HUDEP-2 (cell line): ENCODE data around the gene RND1.
"Not testable (repeated sequence)": the region's sequence is repeated elsewhere in the genome, so short reads cannot be mapped to it uniquely, and the experiment has no call there.

Experiments
- DNase-seq, 76 experiments: peaks; one replicate each; lab custom pipeline; 2025; ENCODE audit not compliant: unreplicated experiment in 76 of 76; lab: John Stamatoyannopoulos, UW

RND1 gene

DNA sequence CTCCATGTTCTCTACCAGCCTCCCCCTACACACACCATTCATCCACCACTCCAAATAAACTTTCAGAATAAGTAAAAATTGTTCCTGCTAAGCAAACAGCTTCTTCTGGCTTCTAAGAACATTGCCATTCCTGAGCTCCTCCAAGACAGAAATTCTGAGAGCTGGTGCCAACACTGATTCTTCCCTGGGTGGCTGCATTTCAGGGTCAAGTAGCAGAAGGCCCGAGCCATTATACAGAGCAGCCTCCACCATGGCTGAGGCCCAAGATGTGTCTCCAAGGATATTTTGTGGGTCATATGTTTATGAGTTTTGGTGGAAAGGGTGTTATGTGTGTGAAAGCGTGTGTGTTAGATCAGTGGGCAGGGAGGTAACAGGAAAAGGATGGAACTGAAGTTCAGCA, 3.5 kb upstream of the RND1 start:
- DNase-seq: no peak

DNA sequence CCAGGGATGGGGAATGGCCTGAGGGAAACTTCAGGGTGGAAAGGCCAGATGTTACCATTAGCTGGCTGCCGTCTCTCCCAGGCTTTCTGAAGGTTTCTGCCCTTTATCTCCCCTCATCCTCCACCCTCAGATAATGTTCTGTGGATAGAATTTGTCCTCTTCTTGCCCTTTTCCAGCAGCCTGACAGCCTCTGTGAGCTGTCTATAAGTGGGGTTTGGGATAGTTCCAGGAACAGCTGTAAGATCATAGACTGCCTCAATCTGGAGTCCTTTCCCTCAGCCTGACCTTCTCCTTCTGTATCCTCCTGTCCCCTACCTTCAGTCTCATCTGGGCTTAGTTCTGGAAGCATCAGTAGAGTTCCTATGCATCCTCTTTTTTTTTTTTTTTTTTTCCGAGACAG, 2.8 kb upstream of the RND1 start:
- DNase-seq: no peak

DNA sequence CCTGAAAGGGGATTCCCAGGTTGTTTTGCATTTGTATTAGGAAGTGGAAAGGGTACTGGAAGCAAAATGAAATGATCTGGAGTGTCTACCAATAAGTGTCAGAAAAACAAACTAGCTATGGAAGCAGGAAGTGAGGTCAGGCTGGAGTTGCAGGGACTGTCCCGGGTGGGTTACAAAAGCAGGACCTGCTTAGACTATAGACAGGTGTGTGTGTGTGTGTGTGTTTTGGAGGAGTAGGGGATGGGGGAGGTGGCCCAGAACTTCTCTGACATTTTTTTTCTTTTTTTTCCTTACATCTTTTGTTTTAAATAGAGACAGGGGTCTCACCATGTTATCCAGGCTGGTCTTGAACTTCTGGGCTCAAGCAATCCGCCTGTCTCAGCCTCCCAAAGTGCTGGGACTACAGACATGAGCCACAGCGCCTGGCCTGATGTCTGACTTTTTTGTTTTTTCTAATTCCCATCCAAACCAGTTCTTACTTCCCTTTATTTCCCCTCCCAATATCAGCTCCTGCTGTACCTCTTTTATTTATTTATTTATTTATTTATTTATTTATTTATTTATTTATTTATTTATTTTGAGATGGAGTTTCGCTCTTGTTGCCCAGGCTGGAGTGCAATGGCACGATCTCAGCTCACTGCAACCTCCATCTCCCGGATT, 512 bp upstream of the RND1 start:
- DNase-seq: no peak

DNA sequence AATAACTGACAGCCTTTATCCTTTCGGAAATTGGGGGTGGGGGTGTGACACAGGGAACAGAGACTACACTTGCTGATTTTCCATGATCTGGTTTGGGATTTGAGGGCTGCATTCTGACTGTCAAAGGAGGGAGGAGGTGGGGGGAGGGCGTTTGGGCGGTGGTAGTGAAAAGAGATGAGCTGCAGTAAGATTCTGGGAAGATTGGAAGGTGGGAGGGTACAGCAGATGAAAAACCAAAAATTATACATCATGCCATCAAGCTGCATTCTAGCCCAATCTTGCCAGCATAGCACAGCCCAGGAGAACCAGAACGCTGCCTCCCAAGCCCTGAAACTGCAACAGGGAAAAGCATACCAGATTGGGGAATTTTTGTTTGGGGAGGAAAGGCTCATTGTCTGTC, 2.4 kb downstream of the RND1 start:
- DNase-seq: no peak

GRCh38 chr12:48862760-48863159, 2.9 kb downstream of the RND1 start:
- DNase-seq: no peak

- no peak for DNase-seq
Measured at GRCh38 chr12:48861111-48861510, 4.6 kb downstream of the RND1 start.

DNA sequence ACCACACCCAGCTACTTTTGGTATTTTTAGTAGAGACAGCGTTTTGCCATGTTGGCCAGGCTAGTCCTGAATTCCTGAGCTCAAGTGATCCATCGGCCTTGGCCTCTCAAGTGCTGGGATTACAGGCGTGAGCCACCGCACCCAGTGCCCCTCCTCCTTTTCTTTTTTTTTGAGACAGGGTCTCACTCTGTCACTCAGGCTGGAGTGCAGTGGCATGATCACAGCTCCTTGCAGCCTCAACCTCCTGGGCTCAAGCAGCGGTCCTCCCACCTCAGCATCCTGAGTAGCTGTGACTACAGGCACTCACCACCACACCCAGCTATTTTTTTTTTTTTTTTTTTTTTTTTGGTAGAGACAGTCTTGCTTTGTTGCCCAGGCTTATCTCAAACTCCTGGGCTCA, 5.4 kb downstream of the RND1 start:
- DNase-seq: not testable (repeated sequence)

DNA sequence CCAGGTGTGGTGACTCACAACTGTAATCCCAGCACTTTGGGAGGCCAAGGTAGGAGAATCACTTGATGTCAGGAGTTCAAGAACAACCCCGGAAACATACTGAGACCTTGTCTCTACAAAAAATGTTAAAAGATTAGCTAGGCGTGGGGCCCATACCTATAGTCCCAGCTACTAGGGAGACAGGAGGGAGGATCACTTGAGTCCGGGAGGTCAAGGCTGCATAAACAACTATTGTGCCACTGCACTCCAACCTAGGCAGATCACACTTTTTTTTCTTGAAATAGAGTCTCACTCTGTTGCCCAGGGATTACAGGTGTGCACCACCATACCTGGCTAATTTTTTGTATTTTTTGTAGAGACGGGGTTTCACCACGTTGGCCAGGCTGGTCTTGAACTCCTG, 6.1 kb downstream of the RND1 start:
- DNase-seq: no peak

GRCh38 chr12:48858043-48858442, 7.6 kb downstream of the RND1 start:
- DNase-seq: no peak

DNA sequence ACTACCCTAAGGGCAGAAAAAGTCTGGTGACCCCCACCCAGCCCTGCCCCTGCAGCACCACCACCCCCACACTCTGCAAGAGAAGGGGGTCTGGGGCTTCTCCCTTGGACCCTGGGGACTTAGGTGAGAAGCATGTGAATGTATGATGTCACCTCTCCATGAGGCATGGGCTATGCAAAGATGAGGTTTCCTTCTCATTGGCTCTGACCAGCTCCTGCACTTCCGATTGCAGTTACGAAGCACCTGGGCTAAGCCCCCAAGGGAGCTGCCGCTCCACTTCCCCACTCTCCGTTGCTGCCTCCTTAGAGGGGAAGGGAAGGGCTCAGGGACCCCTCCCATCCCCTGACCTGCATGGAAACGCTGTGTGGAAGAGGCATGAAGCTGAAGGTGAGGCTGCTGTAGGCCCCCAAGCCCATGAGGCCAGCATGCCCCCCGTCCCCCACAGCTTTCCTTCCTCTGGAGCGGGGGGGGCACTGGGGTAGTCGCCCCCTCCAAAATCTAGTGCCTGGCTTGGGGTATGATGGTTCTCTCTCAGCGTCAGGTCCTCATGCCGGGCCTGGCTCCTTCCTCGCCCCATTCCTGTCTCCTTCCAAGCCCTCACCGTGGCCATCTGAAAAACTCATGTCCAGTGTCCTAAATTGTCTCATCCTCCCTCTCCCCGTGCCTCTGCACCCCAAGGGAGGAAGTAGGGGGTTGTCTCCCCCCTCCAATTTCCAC, 8.2 kb downstream of the RND1 start:
- DNase-seq: no peak

GRCh38 chr12:48856379-48856778, 9.3 kb downstream of the RND1 start:
- no peak for DNase-seq

DNA sequence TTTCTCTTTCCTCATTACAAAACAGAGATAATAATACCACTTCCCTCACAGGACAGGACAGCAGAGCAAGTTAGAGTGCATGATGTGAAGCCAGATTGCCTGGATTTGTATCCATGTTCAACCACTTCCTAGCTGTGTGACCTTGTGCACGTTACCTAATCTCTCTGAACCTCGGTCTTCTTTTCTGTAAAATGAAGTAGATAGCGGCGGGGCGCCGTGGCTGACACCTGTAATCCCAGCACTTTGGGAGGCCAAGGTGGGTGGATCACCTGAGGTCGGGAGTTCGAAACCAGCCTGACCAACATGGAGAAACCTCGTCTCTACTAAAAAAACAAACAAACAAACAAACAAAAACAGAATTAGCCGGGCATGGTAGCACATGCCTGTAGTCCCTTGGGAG, 10.7 kb downstream of the RND1 start:
- not testable (repeated sequence) for DNase-seq

DNA sequence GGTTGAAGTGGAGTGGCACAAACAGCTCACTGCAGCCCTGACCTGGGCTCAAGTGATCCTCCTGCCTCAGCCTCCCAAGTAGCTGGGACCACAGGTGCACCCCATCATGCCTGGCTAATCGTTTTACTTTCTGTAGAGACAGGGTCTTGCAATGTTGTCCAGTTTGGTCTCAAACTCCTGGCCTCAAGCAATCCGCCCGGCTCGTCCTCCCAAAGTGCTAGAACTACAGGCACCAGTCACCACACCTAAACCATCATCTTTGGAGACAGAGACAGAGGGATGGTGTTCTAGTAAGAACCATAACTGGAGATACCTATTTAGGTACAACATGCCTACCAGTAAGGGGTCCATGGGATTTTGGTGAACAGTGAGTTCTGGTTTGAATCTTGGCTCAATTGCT, 11.2 kb downstream of the RND1 start:
- DNase-seq: no peak

- DNase-seq: peak in 73 of 76 experiments; percentile 13 to 91 (median 75)
Measured at GRCh38 chr12:48852734-48853688, 12.7 kb downstream of the RND1 start.

DNA sequence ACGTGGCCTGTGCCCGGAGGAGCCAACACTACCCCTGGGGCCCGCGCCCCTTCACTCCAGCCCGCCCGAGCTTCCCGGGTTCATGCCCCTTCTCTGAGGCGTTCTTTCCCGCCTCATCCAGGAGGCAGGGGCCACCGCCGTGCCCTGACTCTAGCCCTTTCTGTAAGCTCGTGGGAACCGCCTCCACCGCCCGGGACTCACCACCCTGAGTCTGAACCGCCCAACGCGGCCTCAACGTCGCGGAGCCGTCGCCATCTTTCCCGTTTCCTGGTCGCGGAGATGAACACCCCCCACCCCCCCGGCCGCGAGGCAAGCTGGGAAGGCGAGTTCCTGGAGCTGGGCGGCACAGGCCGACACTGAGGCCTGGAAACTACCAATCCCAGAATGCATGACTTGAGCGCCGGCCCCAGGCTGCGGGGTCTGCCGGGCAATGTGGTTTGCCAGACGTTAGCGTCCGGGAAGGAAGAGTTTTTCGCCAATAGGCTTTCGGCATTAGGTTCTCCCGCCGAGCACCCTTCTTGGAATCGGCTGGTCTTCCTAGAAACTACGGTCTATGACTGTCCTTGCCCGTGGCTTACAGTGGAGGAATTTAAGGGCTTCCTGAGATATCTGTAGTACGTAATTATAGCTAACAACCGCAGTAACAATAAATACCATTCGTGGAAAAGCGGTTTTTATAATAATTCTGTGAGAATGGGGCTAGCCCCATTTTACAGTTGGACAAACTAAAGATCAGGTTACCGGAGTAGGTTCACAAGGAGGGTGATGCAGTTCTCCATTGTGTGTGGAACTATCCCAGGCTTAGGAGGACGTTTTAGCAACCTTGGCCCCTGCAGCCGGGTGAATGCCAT, 13.6 kb downstream of the RND1 start, which contains the start of gene DDX23:
TSS of gene DDX23 (minus strand) at position 281 of the 851 bp plus-strand sequence. CDS start 6,381 bp downstream, outside the sequence.
- peak in 75 of 76 experiments; percentile 57 to 98 (median 93) for DNase-seq

- DNase-seq: not testable (repeated sequence)
Measured at GRCh38 chr12:48842021-48842420, 23.6 kb downstream of the RND1 start.

DNA sequence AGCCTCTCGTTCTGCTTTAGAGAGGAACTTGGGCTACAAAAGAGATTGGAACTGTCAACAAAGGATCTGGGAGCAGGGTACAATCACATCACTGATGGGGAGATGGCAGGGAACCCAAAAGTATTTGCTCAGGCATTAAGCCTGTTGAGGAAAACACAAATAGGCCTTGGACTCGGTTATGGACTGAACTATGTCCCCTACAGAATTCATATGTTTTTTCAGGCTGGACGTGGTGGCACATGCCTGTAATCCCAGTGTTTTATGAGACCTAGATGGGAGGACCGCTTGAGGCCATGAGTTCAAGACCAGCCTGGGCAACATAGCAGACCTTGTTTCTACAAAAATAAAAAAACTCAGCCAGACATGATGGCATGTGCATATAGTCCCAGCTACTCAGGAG, 27.6 kb downstream of the RND1 start:
- DNase-seq: no peak

DNA sequence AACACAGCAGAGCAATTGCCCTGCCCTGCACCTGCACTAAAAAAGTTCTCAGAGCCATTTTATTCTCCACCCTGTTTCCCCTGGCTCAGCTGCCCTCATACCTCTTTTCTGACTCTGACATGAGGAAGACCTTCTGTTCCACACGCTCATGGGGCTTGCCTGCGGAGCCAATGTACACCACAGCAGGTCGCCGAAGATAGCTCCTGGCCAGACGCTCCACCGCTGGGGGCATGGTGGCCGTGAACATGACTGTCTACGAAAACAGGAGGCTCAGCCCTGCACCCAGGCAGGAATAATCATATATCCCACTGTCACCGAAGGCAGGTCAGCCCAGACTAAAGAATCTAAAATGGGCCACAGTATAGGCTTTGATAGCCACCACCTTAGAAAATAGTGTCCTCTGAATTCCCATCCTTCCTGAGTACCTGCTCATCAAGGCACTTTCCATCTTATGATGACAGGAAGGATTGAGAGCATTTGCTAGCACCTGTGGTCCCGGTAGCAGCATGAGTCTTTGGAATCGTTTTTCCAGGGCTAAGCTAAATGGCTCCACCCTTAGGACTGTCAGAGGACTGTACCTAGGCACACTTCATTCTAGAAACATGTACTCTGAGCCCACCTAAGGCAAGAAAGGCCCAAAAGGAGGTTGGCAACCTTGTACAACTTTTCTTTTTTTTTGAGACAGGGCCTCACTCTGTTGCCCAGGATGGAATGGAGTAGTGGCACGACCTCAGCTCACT, 33.2 kb downstream of the RND1 start:
- DNase-seq: no peak

GRCh38 chr12:48831257-48831656, 34.4 kb downstream of the RND1 start:
- no peak for DNase-seq
